Measurements from ENCODE around the gene TLR5.

DNA sequence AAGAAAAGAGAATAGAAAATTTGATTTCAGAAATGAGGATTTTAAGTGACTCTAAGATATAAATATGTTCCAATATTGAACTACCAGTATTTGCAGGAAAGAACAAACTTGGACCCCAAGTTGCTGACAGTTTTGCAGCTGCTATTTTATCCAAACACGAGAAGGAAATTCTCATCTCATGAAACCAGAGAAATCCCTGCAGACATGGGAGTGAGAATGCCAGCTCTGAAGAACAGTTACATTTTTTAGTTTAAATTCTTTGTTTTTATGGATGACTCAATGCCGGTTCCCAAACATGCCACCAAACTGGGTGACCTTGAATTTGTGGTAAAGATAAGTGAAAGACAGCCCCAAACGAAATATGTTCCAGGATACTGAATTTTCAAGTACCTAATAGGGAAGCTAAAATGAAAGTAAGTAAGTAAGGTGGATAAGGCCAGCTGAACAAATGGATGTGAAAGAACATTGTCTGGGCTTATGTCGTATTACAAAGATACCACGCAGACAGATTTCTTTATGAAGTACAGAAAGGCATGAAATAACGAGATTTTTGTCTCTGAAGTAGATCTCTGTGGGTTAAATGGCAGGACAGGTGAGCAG, 19.9 kb downstream of the TLR5 start:
- TF ChIP-seq, protein P1, sequence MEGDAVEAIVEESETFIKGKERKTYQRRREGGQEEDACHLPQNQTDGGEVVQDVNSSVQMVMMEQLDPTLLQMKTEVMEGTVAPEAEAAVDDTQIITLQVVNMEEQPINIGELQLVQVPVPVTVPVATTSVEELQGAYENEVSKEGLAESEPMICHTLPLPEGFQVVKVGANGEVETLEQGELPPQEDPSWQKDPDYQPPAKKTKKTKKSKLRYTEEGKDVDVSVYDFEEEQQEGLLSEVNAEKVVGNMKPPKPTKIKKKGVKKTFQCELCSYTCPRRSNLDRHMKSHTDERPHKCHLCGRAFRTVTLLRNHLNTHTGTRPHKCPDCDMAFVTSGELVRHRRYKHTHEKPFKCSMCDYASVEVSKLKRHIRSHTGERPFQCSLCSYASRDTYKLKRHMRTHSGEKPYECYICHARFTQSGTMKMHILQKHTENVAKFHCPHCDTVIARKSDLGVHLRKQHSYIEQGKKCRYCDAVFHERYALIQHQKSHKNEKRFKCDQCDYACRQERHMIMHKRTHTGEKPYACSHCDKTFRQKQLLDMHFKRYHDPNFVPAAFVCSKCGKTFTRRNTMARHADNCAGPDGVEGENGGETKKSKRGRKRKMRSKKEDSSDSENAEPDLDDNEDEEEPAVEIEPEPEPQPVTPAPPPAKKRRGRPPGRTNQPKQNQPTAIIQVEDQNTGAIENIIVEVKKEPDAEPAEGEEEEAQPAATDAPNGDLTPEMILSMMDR (IDR thresholded peaks at IDR 0.05): no peak
- no peak for TF ChIP-seq POLR2A (IDR thresholded peaks at IDR 0.05)

All from uterus (tissue), 2 donors.